Loucy (cell line): ENCODE data around the gene MEAF6.

Experiments
- CTCF ChIP-seq: fragments of 200-600 bp; sonication (generic); conservative IDR thresholded peaks from 2 replicates; pipeline ENCODE4 v1.5.1; 2014; ENCODE audit warnings: mild to moderate bottlenecking, antibody characterized with exemption, low read length
- EZH2phosphoT487 ChIP-seq: fragments of 200-600 bp; IDR thresholded peaks from 2 replicates; pipeline ENCODE4 v1.6.1; 2018; ENCODE audit warnings: antibody characterized with exemption, mild to moderate bottlenecking, moderate library complexity, borderline replicate concordance

- TF ChIP-seq CTCF: no peak
- TF ChIP-seq EZH2phosphoT487: no peak
These were observed 59.0 kb downstream of the MEAF6 start for GRCh38 chr1:37455516-37455915.
